ENCODE data around the gene ATF4.

DNA sequence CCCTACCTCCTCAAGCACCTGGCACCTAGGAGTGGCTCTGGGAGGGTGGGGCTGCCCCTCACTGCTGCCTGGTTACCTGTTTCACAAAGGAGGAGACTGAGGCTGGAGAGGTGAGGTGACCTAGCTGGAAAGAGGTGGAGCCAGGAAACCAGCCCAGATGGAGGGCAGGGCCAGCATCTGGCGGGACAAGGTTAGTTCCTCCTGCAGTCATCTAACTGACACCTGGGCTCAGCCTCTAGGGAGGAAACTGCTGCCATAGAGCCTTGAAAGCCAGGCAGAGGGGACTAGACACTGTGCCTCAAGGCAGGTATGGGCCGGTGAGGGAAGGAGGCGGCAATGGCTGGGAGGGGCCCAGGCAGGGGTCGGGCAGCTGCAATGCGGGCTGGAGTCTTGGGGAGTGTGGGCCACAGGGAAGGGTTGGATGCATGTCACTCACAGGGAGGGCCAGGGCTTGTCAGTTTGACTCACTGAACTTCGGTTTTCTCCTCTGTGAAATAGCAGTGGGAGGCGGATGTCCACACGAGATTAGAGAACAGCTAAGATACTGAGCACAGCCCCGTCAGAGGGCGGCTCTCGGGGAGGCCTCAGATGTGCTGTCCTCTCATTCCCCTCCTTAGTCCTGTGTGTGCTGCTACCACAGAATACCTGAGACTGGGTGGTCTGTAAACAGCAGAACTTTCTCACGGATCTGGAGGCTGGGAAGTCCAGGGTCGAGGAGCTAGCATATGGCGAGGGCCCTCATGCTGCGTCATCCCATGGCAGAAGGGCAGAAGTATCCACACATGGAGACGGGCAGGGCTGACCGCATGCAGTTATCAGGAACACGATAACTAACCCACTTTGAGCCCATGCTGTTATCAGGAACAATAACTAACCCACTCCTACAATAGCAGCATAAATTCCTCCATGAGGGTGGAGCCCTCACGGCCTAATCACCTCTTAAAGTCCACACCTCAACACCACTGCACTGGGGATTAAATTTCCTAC is 47.5 kb upstream of the ATF4 start:
- TF ChIP-seq REST (IDR thresholded peaks at IDR 0.05; ENCODE audit: borderline replicate concordance) = no peak
- no peak for TF ChIP-seq POLR2AphosphoS5 (IDR thresholded peaks at IDR 0.05)
- TF ChIP-seq, protein P1, sequence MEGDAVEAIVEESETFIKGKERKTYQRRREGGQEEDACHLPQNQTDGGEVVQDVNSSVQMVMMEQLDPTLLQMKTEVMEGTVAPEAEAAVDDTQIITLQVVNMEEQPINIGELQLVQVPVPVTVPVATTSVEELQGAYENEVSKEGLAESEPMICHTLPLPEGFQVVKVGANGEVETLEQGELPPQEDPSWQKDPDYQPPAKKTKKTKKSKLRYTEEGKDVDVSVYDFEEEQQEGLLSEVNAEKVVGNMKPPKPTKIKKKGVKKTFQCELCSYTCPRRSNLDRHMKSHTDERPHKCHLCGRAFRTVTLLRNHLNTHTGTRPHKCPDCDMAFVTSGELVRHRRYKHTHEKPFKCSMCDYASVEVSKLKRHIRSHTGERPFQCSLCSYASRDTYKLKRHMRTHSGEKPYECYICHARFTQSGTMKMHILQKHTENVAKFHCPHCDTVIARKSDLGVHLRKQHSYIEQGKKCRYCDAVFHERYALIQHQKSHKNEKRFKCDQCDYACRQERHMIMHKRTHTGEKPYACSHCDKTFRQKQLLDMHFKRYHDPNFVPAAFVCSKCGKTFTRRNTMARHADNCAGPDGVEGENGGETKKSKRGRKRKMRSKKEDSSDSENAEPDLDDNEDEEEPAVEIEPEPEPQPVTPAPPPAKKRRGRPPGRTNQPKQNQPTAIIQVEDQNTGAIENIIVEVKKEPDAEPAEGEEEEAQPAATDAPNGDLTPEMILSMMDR (IDR thresholded peaks at IDR 0.05; ENCODE audit: poor library complexity, severe bottlenecking) = no peak
- no peak for TF ChIP-seq EZH2 (IDR thresholded peaks at IDR 0.05; ENCODE audit: borderline replicate concordance, insufficient read depth, low read length, poor library complexity, severe bottlenecking)
